Stimulated activated CD4-positive, alpha-beta T cell treated with anti-CD3 and anti-CD28 coated beads, TNF-alpha, amount 100 ng/mL, for 1 hour (primary cell): ENCODE data around the gene PNKD.

ENCODE experiments used
- DNase-seq, 3 donors: peaks; one replicate each; pipeline ENCODE4 v3.0.0-alpha.2; 2020; ENCODE audit warnings: low read depth in 3 of 3, low spot score in 1 of 3

The PNKD gene

GRCh38 chr2:218368621-218369153, 98.4 kb downstream of the PNKD start:
- no peak for DNase-seq

- DNase-seq, result no peak
Measured at GRCh38 chr2:218369330-218369729, 99.0 kb downstream of the PNKD start.

GRCh38 chr2:218370410-218371063, 100.2 kb downstream of the PNKD start:
- DNase-seq, result no peak

GRCh38 chr2:218371983-218372350, 101.6 kb downstream of the PNKD start:
- no peak for DNase-seq

- DNase-seq, result no peak
Measured at GRCh38 chr2:218374795-218375194, 104.5 kb downstream of the PNKD start.

- no peak for DNase-seq
Measured at GRCh38 chr2:218375212-218375611, 104.9 kb downstream of the PNKD start.

GRCh38 chr2:218378053-218378452, 107.7 kb downstream of the PNKD start:
- DNase-seq, result no peak

- no peak for DNase-seq
Measured at GRCh38 chr2:218381916-218382366, 111.6 kb downstream of the PNKD start, which contains the start of gene SLC11A1. Gene SLC11A1, plus strand, starts transcription at chr2:218382273. Its CDS starts 96 bp downstream, at chr2:218382369.

- no peak for DNase-seq
Measured at GRCh38 chr2:218382785-218383184, 112.5 kb downstream of the PNKD start.

- DNase-seq, result no peak
Measured at GRCh38 chr2:218383892-218384519, 113.7 kb downstream of the PNKD start.

GRCh38 chr2:218384975-218385374, 114.7 kb downstream of the PNKD start:
- DNase-seq, result no peak

GRCh38 chr2:218386505-218387368, 116.4 kb downstream of the PNKD start:
- DNase-seq, result no peak

GRCh38 chr2:218387369-218388194, 117.3 kb downstream of the PNKD start:
- DNase-seq, result no peak

- DNase-seq, result no peak
Measured at GRCh38 chr2:218389333-218390150, 119.2 kb downstream of the PNKD start.

GRCh38 chr2:218391202-218391601, 120.9 kb downstream of the PNKD start:
- DNase-seq, result no peak

GRCh38 chr2:218392459-218392858, 122.1 kb downstream of the PNKD start:
- DNase-seq, result no peak

GRCh38 chr2:218392891-218393462, 122.7 kb downstream of the PNKD start:
- no peak for DNase-seq

- no peak for DNase-seq
Measured at GRCh38 chr2:218393750-218394290, 123.5 kb downstream of the PNKD start.
